ENCODE measurements around the gene PLEKHM2.

PLEKHM2 gene

DNA sequence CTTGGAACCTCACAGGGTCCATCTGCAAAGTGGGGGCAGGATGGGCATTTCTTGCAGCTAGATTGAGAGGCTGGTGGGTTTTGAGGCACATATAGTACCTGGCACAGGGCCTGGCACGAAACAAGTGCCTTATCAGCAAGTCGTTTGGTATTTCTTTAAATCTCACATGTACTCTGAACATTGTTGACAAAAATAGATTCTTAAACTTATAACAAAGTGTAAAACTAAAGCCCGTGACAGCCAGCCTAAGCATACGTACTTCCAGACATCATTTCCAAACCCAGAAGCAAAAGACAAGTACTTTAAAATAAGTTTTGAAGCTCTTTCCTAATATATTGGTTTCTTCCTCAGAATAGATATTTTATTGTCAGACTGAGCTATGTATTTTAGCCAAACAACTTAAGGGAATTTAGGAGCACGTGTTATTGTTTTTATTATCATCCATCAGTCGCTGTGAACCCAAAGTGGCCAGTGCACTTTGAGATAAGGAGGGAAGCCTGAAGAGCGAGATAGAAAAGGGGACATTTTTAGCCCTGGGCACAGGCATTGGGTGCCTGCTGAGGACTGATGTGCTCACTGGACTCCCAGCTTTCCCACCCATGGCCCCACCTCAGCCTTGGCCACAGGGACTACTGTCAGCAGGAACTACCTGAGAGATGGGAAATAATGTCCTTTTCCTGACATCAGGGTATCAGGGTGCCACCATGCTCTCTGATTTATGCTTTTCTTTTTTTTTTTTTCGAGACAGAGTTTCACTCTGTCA lies 77.4 kb downstream of the PLEKHM2 start:
- DNase-seq = no peak

DNA sequence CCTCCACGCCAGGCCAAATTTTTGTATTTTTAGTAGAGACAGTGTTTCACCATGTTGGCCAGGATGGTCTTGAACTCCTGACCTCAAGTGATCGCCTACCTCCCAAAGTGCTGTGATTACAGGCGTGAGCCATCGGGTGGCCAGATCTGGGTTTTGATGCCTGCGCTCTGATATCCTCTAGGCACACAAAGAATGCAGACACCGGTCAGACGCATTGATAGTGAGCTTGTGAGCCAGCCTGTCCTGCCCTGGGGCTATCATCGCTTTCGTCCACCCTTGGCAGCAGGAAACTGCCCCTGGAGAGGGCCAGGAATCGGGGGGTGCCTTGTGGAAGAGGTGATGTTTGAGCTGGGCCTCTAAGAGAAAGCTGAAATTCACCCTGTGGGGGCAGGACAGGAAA lies 78.4 kb downstream of the PLEKHM2 start:
- no peak for DNase-seq

DNA sequence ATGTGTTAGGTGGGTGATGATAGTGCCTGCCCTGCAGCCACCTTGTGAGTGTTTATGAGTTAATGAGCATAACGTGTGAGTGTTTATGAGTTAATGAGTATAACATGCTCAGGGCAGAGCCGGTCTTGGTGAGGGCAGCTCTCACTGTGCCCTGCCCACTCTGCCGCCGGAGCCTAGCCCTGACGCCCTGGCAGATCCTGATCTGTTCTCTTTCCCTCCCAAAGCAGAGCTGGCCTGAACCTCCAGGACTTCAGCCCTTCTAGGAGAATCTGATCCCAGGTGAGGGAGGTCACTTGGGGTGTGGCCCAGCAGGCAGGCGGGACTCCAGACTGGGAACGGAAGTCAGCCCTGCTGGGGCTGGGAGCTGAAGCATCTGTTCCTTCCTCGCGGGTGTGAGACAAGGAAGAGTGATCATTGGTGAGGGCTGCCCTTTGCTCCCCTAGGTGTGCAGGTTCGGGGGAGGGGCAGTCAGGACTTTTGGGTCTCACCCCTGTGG lies 80.2 kb downstream of the PLEKHM2 start:
- no peak for DNase-seq

DNA sequence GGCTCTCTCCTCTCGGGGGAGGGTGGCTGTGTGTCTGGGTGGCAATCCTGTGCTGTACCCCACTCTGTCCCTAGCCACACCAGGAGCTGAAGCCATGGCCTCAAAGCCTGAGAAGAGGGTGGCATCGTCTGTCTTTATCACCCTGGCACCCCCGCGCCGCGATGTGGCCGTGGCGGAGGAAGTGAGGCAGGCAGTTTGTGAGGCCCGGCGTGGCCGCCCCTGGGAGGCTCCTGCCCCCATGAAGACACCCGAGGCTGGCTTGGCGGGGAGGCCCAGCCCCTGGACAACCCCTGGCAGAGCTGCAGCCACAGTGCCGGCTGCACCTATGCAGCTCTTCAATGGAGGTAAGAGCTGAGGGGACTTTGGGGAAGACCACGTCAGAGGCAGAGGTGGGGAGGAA lies 80.8 kb downstream of the PLEKHM2 start:
- DNase-seq = no peak

DNA sequence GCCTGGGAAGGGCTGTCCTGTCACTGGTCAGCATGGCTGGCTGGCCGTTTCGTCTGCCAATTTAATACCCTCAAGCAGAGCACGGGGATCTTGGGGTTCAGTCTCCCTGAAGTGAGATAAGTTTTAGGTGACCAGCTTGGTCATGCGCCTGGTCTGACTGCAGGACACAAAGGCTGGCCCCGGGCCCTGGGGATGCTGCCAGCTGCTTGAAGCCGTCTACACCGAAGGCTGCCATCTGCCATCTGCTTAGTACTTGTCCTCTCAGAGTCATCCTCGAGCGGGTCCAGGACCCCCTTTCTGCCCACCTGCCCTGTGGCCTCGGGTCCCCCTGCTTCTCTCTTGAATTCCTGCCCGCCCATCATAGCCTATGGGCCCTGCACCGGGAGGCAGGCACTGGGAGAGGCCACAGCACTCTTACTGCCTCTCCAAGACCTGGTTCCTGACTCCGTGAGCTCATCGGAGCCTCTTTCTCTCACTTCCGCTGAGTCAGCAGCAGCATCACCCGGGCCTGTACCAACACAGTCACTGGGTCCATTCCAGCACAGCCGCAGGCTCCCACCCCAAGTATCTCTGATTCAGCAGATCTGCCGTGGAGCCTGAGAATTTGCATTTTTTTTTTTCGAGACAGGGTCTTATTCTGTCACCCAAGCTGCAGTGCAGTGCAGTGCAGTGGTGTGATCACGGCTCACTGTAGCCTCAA lies 81.5 kb downstream of the PLEKHM2 start:
- DNase-seq = no peak

DNA sequence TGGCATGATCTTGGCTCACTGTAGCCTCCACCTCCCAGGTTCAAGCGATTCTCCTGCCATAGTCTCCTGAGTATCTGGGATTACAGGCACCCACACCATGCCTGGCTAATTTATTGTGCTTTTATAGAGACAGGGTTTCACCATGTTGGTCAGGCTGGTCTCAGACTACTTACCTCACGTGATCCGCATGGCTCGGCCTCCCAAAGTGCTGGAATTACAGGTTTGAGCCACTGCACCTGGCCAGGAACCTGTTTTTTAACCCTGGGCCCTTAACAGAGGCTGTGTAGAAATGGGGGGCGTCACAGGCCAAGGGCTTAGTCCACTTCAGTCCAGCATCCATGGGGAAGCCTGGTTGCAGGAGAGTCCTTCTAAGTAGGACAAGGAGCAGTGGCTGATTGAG lies 83.8 kb downstream of the PLEKHM2 start:
- no peak for DNase-seq

DNA sequence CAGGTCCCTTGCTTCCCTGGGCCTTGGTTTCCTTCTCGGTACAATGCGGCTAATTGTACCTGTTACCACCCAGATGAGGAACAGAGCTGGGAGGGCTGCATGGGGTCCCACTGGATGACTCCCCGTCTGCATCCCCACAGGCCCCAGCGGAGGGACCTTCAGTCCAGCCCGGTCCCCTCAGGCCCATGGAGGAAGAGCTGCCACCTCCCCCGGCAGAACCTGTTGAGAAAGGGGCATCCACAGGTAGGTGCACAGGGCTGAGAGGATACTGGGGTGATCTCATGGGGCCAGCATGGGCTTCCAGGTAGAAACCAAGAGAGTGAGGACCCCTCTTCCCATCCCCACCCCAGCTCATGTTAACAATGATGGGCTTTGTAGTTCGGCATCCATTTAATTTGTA lies 84.3 kb downstream of the PLEKHM2 start:
- DNase-seq = no peak

DNA sequence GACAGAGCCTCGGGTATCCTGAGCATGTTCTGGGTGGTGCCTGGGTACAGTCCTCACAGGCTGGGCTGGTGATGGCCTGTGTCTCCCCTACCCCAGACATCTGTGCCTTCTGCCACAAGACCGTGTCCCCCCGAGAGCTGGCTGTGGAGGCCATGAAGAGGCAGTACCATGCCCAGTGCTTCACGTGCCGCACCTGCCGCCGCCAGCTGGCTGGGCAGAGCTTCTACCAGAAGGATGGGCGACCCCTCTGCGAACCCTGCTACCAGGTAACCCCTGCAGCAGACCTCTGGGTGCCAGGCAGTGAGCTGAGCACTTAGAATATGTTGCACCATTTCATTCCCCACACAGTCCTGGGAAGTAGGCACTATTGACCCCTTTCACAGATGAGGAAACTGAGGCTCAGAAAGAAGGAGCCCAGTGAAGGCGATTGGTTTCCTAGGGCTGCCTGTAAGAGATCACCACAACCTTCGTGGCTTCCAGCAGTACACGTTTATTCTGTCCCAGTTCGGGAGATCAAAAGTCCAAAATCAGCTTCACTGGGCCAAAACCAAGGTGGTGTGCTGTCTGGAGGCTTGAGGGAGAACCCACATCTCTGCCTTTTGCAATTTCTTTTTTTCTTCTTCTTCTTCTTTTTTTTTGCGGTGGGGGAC lies 86.3 kb downstream of the PLEKHM2 start:
- no peak for DNase-seq

DNA sequence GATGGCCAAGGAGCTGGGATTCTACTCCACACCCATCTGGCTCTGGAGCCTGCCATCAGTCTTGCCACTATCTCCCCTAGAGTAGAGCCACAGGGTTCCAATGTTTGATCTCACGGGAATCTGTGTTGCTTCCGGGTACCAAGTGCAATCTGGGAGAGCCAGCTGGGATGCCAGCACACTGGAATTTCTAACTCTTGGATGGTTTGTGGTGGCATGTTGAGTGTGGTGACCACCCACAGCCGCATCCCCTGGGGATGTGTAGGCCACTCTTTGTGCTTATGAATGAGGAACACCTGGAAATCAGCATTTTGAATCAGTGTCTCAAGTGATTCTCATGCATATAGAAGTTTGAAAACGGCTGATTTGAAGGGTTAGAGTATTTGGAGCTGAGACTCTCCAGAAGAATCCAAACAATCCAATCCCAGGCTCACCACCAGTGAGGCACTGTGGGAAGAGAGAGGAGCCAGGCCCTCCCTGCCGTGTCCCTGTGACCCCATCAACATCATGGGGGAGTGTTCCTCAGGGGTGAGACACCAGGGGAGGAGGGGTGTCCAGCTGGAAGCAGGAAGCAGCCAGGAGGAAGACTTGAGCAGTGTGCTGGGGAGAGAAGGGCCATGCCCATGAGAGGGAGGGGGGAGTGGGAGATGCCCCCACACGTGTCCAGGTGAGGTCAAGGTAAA lies 87.9 kb downstream of the PLEKHM2 start:
- DNase-seq = no peak

DNA sequence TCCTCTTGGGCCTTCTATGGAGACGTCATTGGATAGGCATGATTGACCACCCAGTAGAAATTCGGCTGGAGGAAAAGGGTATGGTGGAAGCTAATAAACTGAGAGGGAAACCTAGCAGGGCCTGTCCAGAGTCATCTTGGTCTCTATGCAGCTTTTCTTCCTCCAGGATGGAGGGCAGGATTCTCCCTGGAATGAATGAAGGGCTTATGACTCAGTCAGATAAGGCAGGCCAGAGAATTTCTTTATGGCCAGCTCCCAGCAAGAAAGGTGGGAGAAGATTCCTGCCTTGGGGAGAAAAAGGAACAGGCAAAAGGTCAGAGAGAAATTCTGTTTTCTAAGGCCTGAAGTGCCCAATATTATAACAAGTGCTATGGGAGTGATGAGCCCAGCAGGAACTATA lies 91.6 kb downstream of the PLEKHM2 start:
- DNase-seq = no peak

DNA sequence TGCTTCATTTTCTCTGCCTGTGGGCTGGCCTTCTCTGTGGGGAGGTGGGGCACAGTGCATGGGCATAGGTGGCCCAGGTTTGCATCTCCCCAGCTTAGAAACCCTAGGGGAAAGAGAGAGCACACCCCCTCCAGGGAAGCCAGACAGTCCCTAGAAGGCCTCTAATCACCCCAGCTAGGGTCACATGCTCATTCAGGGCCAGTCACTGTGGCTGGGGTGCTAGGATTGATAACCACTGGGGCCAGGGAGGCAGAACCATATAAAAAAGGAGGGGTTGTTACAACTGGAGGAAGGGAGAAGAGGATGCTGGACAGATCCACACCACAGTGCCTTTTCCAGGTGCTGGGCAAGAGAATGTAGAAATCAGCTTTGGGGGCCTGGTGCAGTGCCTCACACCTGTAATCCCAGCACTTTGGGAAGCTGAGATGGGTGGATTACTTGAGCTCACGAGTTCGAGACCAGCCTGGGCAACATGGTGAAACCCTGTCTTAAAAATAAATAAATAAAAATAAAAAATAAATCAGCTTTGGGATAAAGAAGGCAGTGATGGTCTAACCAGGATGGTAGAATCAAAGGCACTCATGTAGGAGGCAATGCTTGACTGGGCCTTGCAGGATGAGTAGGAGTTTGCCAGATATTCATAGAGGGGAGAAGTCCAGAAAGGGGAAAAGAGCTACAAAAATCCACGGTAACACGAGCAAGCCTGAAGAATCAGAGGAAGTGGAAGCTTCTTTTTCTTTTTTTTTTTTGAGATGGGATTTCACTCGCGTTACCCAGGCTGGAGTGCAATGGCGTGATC lies 94.0 kb downstream of the PLEKHM2 start:
- no peak for DNase-seq
